ENCODE data around the gene MEIS1. TPM values are rescaled to one million over a fixed set of nuclear protein-coding genes. Genes with fewer than 3 reads are reported as not detected.

Gene MEIS1
- total and polyA plus RNA-seq, 3 donors from 2014 or later: 10.8 to 13.8 (median 13.5) TPM

GRCh38 chr2:66528974-66529724 lies 94.2 kb downstream of the MEIS1 start:
- no peaks in the 10 kb centered on the region for H3K36me3 ChIP-seq (ENCODE audit: low read depth, missing control alignments)
- no peaks in the 10 kb centered on the region for H3K4me1 ChIP-seq
- no peak for DNase-seq
- no peak overlapping the region for H3K4me3 ChIP-seq
- WGBS, 2 donors: 91 to 93% methylated on average over 1 of the region's 1 CpG
- intact Hi-C loops (cut with DNase I; ENCODE audit: low total_unique reads): no loop called here
- H3K9me3 ChIP-seq: no peaks in the 10 kb centered on the region
- H3K27ac ChIP-seq: no peak overlapping the region
- no peaks in the 10 kb centered on the region for H3K27me3 ChIP-seq
- TF ChIP-seq POLR2A (IDR thresholded peaks at IDR 0.05): no peak
- TF ChIP-seq, protein P1, sequence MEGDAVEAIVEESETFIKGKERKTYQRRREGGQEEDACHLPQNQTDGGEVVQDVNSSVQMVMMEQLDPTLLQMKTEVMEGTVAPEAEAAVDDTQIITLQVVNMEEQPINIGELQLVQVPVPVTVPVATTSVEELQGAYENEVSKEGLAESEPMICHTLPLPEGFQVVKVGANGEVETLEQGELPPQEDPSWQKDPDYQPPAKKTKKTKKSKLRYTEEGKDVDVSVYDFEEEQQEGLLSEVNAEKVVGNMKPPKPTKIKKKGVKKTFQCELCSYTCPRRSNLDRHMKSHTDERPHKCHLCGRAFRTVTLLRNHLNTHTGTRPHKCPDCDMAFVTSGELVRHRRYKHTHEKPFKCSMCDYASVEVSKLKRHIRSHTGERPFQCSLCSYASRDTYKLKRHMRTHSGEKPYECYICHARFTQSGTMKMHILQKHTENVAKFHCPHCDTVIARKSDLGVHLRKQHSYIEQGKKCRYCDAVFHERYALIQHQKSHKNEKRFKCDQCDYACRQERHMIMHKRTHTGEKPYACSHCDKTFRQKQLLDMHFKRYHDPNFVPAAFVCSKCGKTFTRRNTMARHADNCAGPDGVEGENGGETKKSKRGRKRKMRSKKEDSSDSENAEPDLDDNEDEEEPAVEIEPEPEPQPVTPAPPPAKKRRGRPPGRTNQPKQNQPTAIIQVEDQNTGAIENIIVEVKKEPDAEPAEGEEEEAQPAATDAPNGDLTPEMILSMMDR (IDR thresholded peaks at IDR 0.05): no peak

GRCh38 chr2:66530651-66531050 lies 95.7 kb downstream of the MEIS1 start:
- no peak for TF ChIP-seq POLR2A (IDR thresholded peaks at IDR 0.05)
- TF ChIP-seq, protein P1 (IDR thresholded peaks at IDR 0.05): no peak
- Histone ChIP-seq H3K4me1 (no peaks in the 10 kb centered on the region), H3K36me3 (ENCODE audit: low read depth, missing control alignments) (no peaks in the 10 kb centered on the region), H3K27ac (no peak overlapping the region), H3K9me3 (no peaks in the 10 kb centered on the region), H3K4me3 (no peak overlapping the region), H3K27me3 (no peaks in the 10 kb centered on the region)
- intact Hi-C loops (cut with DNase I; ENCODE audit: low total_unique reads): no loop called here
- WGBS, 2 donors: 83 to 94% methylated on average over 3 of the region's 3 CpGs
- DNase-seq: no peak

DNA sequence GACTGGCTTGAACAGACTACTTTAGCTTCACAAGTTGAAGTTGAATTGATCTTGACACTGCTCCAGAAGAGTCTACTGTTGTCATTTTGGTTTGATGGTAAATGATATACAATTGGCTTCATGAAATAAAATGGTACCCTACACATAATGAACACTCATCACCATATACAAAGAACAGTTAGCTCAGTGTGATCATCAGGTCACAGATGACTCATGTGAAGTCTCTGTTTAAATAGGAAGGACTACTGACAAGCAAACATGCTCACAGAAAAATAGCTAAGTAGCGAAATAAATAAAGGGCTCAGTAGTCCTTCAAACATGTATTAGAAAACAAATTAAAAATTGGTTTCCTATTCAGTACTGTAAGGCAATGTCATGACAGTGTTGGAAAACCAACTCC lies 96.2 kb downstream of the MEIS1 start:
- intact Hi-C loops (cut with DNase I; ENCODE audit: low total_unique reads): no loop called here
- DNase-seq: no peak
- H3K4me3 ChIP-seq: no peak overlapping the region
- no peaks in the 10 kb centered on the region for H3K9me3 ChIP-seq
- no peaks in the 10 kb centered on the region for H3K4me1 ChIP-seq
- no peak overlapping the region for H3K27ac ChIP-seq
- no peaks in the 10 kb centered on the region for H3K36me3 ChIP-seq (ENCODE audit: low read depth, missing control alignments)
- 84 to 100% methylated on average over 1 of the region's 1 CpG for WGBS, 2 donors
- TF ChIP-seq, protein P1 (IDR thresholded peaks at IDR 0.05): no peak
- TF ChIP-seq POLR2A (IDR thresholded peaks at IDR 0.05): no peak
- no peaks in the 10 kb centered on the region for H3K27me3 ChIP-seq

DNA sequence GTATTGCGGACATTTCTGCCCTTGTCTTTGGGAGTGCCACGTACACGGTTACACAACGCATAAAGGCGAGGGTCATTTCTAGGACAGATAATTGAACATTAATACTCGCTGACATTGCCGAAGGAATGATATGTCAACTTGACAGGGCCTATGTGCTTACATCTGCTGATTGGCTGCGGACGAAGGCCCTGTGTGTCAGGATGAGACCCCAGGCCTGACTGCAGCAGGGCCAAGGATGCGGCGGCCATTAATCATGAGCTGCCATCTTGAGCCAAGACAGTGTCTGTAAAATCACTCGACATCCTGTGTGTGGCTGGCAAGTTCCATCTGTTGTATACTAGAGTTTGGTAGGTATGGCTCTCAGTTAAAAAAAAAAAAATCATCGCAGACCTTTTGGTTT lies 96.6 kb downstream of the MEIS1 start:
- 85 to 88% methylated on average over 13 of the region's 13 CpGs for WGBS, 2 donors

More for the DNA sequence above, 96.6 kb downstream of the MEIS1 start:
- Histone ChIP-seq H3K27ac (no peak overlapping the region), H3K4me3 (no peak overlapping the region), H3K9me3 (no peaks in the 10 kb centered on the region), H3K4me1 (no peaks in the 10 kb centered on the region), H3K27me3 (no peaks in the 10 kb centered on the region), H3K36me3 (ENCODE audit: low read depth, missing control alignments) (no peaks in the 10 kb centered on the region)
- no peak for DNase-seq
- intact Hi-C loops (cut with DNase I; ENCODE audit: low total_unique reads): no loop called here
- no peak for TF ChIP-seq POLR2A (IDR thresholded peaks at IDR 0.05)
- TF ChIP-seq, protein P1 (IDR thresholded peaks at IDR 0.05): no peak

Data from testis (tissue), 3 donors.